Dendritic cell treated with granulocyte-macrophage colony-stimulating factor and Interleukin-4, amounts not matched to agents 40 ng/mL and 50 ng/mL, for 4 days (primary cell): Measurements from ENCODE around the gene NCOA5.

ENCODE experiments used
- H3K27ac Mint-ChIP-seq: one replicate; pipeline ENCODE4 v1.8.0; 2022; ENCODE audit warnings: mild to moderate bottlenecking, mixed read lengths
- H3K27me3 Mint-ChIP-seq: one replicate; pipeline ENCODE4 v1.8.0; 2022; ENCODE audit warnings: mild to moderate bottlenecking, mixed read lengths
- H3K36me3 Mint-ChIP-seq: one replicate; pipeline ENCODE4 v1.8.0; 2022; ENCODE audit warnings: low read depth, mixed read lengths
- H3K4me1 Mint-ChIP-seq: one replicate; pipeline ENCODE4 v1.8.0; 2022; ENCODE audit warnings: low read depth, mixed read lengths
- H3K4me3 Mint-ChIP-seq: one replicate; pipeline ENCODE4 v1.8.0; 2022; ENCODE audit warnings: mild to moderate bottlenecking, moderate library complexity, mixed read lengths
- H3K9me3 Mint-ChIP-seq: one replicate; pipeline ENCODE4 v1.8.0; 2022; ENCODE audit warnings: mixed read lengths
- intact Hi-C: fragments of 100-400 bp; cut with micrococcal nuclease; formaldehyde crosslinking; loops from one replicate; pipeline ENCODE4 v1.15.0; 2022

Gene NCOA5

GRCh38 chr20:46126440-46127056 is 36.8 kb upstream of the NCOA5 start:
- Mint-ChIP-seq H3K27me3 (peaks cover 8% of the 10 kb centered on the region), H3K27ac (no peak overlapping the region), H3K4me1 (peaks cover 52% of the 10 kb centered on the region), H3K4me3 (no peak overlapping the region), H3K36me3 (peaks cover 79% of the 10 kb centered on the region), H3K9me3 (no peaks in the 10 kb centered on the region)
- intact Hi-C loops: no loop called here

- intact Hi-C loops: no loop called here
- Mint-ChIP-seq H3K4me3 (no peak overlapping the region), H3K27ac (no peak overlapping the region), H3K9me3 (no peaks in the 10 kb centered on the region), H3K4me1 (peaks cover 53% of the 10 kb centered on the region), H3K36me3 (peaks cover 85% of the 10 kb centered on the region), H3K27me3 (peaks cover 5% of the 10 kb centered on the region)
Observed at GRCh38 chr20:46123482-46124245, 33.9 kb upstream of the NCOA5 start.

GRCh38 chr20:46122516-46123481 is 33.0 kb upstream of the NCOA5 start:
- no peaks in the 10 kb centered on the region for H3K9me3 Mint-ChIP-seq

GRCh38 chr20:46122071-46122470 is 32.3 kb upstream of the NCOA5 start:
- no peak overlapping the region for H3K27ac Mint-ChIP-seq
- no peak overlapping the region for H3K4me3 Mint-ChIP-seq
- intact Hi-C loops: no loop called here
- H3K9me3 Mint-ChIP-seq: no peaks in the 10 kb centered on the region
- peaks cover 78% of the 10 kb centered on the region for H3K36me3 Mint-ChIP-seq
- H3K4me1 Mint-ChIP-seq: peaks cover 60% of the 10 kb centered on the region
- peaks cover 2% of the 10 kb centered on the region for H3K27me3 Mint-ChIP-seq

More at GRCh38 chr20:46122516-46123481, 33.0 kb upstream of the NCOA5 start:
- Mint-ChIP-seq H3K4me3 (no peak overlapping the region), H3K27ac (no peak overlapping the region), H3K36me3 (peaks cover 85% of the 10 kb centered on the region), H3K4me1 (peaks cover 54% of the 10 kb centered on the region), H3K27me3 (peaks cover 3% of the 10 kb centered on the region)
- intact Hi-C loops: no loop called here

GRCh38 chr20:46121184-46121930 is 31.6 kb upstream of the NCOA5 start:
- Mint-ChIP-seq H3K27me3 (no peaks in the 10 kb centered on the region), H3K27ac (no peak overlapping the region), H3K36me3 (peaks cover 71% of the 10 kb centered on the region), H3K9me3 (no peaks in the 10 kb centered on the region), H3K4me1 (peaks cover 56% of the 10 kb centered on the region), H3K4me3 (peak overlapping the region; percentile 1)
- intact Hi-C loops: no loop called here

- Mint-ChIP-seq H3K36me3 (peaks cover 58% of the 10 kb centered on the region), H3K27me3 (peaks cover 3% of the 10 kb centered on the region), H3K4me1 (peaks cover 62% of the 10 kb centered on the region), H3K27ac (peak overlapping the region; percentile 89), H3K4me3 (peak overlapping the region; percentile 98), H3K9me3 (no peaks in the 10 kb centered on the region)
- intact Hi-C loops: no loop called here
Observed at GRCh38 chr20:46120136-46120535, 30.4 kb upstream of the NCOA5 start.

- Mint-ChIP-seq H3K27me3 (peaks cover 3% of the 10 kb centered on the region), H3K36me3 (peaks cover 53% of the 10 kb centered on the region), H3K4me3 (peak overlapping the region; percentile 98), H3K9me3 (no peaks in the 10 kb centered on the region), H3K27ac (peak overlapping the region; percentile 89), H3K4me1 (peaks cover 67% of the 10 kb centered on the region)
- intact Hi-C loops: loop anchor here (2.0 to 10.0 kb wide), 2 partner anchors 59 to 95 kb away; partner anchors contain the start of gene SLC12A5
Observed at GRCh38 chr20:46119547-46119946, 29.8 kb upstream of the NCOA5 start.

- intact Hi-C loops: loop anchor here (2.0 to 10.0 kb wide), 2 partner anchors 58 to 94 kb away; partner anchors contain the start of gene SLC12A5
- peaks cover 48% of the 10 kb centered on the region for H3K36me3 Mint-ChIP-seq
- peaks cover 72% of the 10 kb centered on the region for H3K4me1 Mint-ChIP-seq
- H3K4me3 Mint-ChIP-seq: peak overlapping the region; percentile 98
- peak overlapping the region; percentile 89 for H3K27ac Mint-ChIP-seq
- peaks cover 5% of the 10 kb centered on the region for H3K27me3 Mint-ChIP-seq
- no peaks in the 10 kb centered on the region for H3K9me3 Mint-ChIP-seq
Observed at GRCh38 chr20:46119028-46119546, 29.3 kb upstream of the NCOA5 start.

- intact Hi-C loops: loop anchor here (2.0 to 10.0 kb wide), 2 partner anchors 58 to 94 kb away; partner anchors contain the start of gene SLC12A5
- Mint-ChIP-seq H3K4me1 (peaks cover 73% of the 10 kb centered on the region), H3K4me3 (peak overlapping the region; percentile 98), H3K27me3 (peaks cover 5% of the 10 kb centered on the region), H3K9me3 (no peaks in the 10 kb centered on the region), H3K27ac (peak overlapping the region; percentile 89), H3K36me3 (peaks cover 43% of the 10 kb centered on the region)
Observed at GRCh38 chr20:46118481-46119020, 28.8 kb upstream of the NCOA5 start.

- peaks cover 75% of the 10 kb centered on the region for H3K4me1 Mint-ChIP-seq
- H3K27ac Mint-ChIP-seq: peak within 1 kb of the TSS; percentile 89
- H3K9me3 Mint-ChIP-seq: no peaks in the 10 kb centered on the region
- peaks cover 36% of the 10 kb centered on the region for H3K36me3 Mint-ChIP-seq
- peaks cover 7% of the 10 kb centered on the region for H3K27me3 Mint-ChIP-seq
- intact Hi-C loops: loop anchor here (2.0 to 10.0 kb wide), 2 partner anchors 57 to 93 kb away; partner anchors contain the start of gene SLC12A5
- H3K4me3 Mint-ChIP-seq: peak within 1 kb of the TSS; percentile 98
Observed at GRCh38 chr20:46117704-46118467, 28.1 kb upstream of the NCOA5 start, which contains the start of gene CD40. Gene CD40 (plus strand): TSS chr20:46118314. CDS start chr20:46118344, 30 bp downstream.

- peak overlapping the region; percentile 30 for H3K27ac Mint-ChIP-seq
- H3K4me3 Mint-ChIP-seq: no peak overlapping the region
Observed at GRCh38 chr20:46114449-46114848, 24.7 kb upstream of the NCOA5 start.

GRCh38 chr20:46113113-46113470 is 23.3 kb upstream of the NCOA5 start:
- H3K9me3 Mint-ChIP-seq: no peaks in the 10 kb centered on the region
- H3K4me3 Mint-ChIP-seq: no peak overlapping the region
- intact Hi-C loops: loop anchor here (10.0 kb wide), 1 partner anchor 88 kb away; the partner anchor contains the start of gene SLC12A5
- H3K4me1 Mint-ChIP-seq: peaks cover 84% of the 10 kb centered on the region
- peaks cover 7% of the 10 kb centered on the region for H3K27me3 Mint-ChIP-seq
- H3K27ac Mint-ChIP-seq: no peak overlapping the region
- H3K36me3 Mint-ChIP-seq: peaks cover 3% of the 10 kb centered on the region

More at GRCh38 chr20:46114449-46114848, 24.7 kb upstream of the NCOA5 start:
- Mint-ChIP-seq H3K27me3 (peaks cover 7% of the 10 kb centered on the region), H3K36me3 (peaks cover 15% of the 10 kb centered on the region), H3K9me3 (no peaks in the 10 kb centered on the region), H3K4me1 (peaks cover 81% of the 10 kb centered on the region)
- intact Hi-C loops: loop anchor here (10.0 kb wide), 1 partner anchor 90 kb away; the partner anchor contains the start of gene SLC12A5
